ENCODE measurements around the gene CRIP2.

DNA sequence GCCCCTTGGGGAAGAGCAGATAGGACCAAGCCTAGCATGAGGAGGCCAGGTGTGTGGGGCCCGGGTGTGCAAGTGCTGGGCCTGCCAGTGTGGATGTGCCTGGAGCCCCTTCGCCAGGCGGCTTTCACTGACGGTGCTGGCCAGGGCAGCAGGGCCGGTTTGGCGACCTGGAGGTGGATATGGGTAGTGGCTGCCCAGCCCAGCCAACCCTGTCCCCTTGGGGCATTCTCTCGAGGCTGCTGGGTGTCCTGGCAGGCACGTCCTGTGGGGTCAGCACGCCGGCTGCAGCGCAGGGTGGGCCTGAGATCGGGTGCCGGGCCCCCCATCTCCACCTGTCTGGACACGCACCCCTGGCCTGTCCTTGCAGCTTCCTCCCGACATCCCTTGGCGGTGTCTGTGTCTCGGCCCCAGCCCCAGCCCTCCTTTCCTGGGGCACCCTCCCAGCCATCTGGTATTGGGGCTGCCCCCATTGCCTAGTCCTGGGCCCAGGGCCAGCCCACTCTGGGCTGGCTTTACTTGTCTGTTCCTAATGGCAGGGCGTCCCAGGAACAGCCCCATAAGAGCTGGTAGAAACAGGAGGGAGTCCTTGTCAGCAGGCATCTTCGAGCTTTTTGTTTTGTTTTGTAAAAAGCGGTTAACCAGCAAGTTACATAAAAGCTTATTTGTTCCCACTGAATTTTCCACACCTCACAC, 7.2 kb upstream of the CRIP2 start:
- TF ChIP-seq, protein P1, sequence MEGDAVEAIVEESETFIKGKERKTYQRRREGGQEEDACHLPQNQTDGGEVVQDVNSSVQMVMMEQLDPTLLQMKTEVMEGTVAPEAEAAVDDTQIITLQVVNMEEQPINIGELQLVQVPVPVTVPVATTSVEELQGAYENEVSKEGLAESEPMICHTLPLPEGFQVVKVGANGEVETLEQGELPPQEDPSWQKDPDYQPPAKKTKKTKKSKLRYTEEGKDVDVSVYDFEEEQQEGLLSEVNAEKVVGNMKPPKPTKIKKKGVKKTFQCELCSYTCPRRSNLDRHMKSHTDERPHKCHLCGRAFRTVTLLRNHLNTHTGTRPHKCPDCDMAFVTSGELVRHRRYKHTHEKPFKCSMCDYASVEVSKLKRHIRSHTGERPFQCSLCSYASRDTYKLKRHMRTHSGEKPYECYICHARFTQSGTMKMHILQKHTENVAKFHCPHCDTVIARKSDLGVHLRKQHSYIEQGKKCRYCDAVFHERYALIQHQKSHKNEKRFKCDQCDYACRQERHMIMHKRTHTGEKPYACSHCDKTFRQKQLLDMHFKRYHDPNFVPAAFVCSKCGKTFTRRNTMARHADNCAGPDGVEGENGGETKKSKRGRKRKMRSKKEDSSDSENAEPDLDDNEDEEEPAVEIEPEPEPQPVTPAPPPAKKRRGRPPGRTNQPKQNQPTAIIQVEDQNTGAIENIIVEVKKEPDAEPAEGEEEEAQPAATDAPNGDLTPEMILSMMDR (IDR thresholded peaks at IDR 0.05): no peak
- TF ChIP-seq POLR2A (IDR thresholded peaks at IDR 0.05) (no peak), EP300 (IDR thresholded peaks at IDR 0.05) (no peak)

Data from ovary (tissue), 3 donors.